ENCODE data around the gene TLR6. TPM values are rescaled to one million over a fixed set of nuclear protein-coding genes. Genes with fewer than 3 reads are reported as not detected.

Gene TLR6
- total and polyA plus RNA-seq, 2 of the 8 experiments (the other 6 are each of a cell fraction or from before 2014, with no cell fraction given), result 0.02 to 0.09 TPM

GRCh38 chr4:38785041-38785790 is 71.4 kb downstream of the TLR6 start:
- Histone ChIP-seq H3K18ac (ENCODE audit: extremely low read depth, low read length) (no peak overlapping the region), H3K79me2 (ENCODE audit: control insufficient read depth in 1 of 2, insufficient read depth in 2 of 2, low read length in 2 of 2) (no peaks in the 10 kb centered on the region), H3K9ac (replicated peaks in 1 of 4; ENCODE audit: extremely low read depth in 1 of 4, low read depth in 3 of 4, low read length in 3 of 4) (no peak overlapping the region), H2BK120ac (replicated peaks; ENCODE audit: low read depth, low read length) (no peak overlapping the region), H3K27me3 (replicated peaks in 1 of 4; ENCODE audit: control insufficient read depth in 3 of 4, extremely low read depth in 1 of 4, insufficient read depth in 3 of 4, low read length in 3 of 4) (no peaks in the 10 kb centered on the region), H3K79me1 (ENCODE audit: low read depth, low read length) (no peaks in the 10 kb centered on the region), H3K27ac (ENCODE audit: low read depth, low read length) (no peak overlapping the region), H4K5ac (ENCODE audit: insufficient read length, low read depth, low read length) (no peak overlapping the region), H2BK12ac (ENCODE audit: low read depth, low read length) (no peak overlapping the region), H3K4me1 (replicated peaks in 1 of 4; ENCODE audit: control insufficient read depth in 3 of 4, insufficient read depth in 4 of 4, low read length in 3 of 4) (no peaks in the 10 kb centered on the region), H4K91ac (replicated peaks; ENCODE audit: insufficient read length, low read length) (no peak overlapping the region), H3K4ac (replicated peaks; ENCODE audit: insufficient read length, low read depth, low read length) (no peak overlapping the region), H3K9me3 (ENCODE audit: insufficient read depth in 2 of 2, low read depth in 1 of 2, low read length in 1 of 2) (no peaks in the 10 kb centered on the region), H2BK5ac (ENCODE audit: low read depth, low read length) (no peak overlapping the region), H3K4me2 (ENCODE audit: insufficient read depth in 1 of 2, low read depth in 2 of 2, low read length in 2 of 2) (no peak overlapping the region), H3K56ac (replicated peaks; ENCODE audit: insufficient read length, low read depth, low read length) (no peak overlapping the region), H4K8ac (ENCODE audit: extremely low read depth, insufficient read depth, low read length) (no peak overlapping the region), H3K4me3 (ENCODE audit: extremely low read depth in 1 of 4, insufficient read depth in 2 of 4, low read depth in 3 of 4, low read length in 4 of 4) (no peak overlapping the region), H3K23me2 (ENCODE audit: low read depth, low read length) (peaks cover 2% of the 10 kb centered on the region; the same call in 1 of the 2 replicates), H3K23ac (ENCODE audit: insufficient read length) (no peak overlapping the region), H3K36me3 (ENCODE audit: control insufficient read depth in 2 of 4, insufficient read depth in 4 of 4, low read length in 3 of 4) (no peaks in the 10 kb centered on the region), H2AK5ac (ENCODE audit: low read depth, low read length) (no peak overlapping the region), H2BK20ac (ENCODE audit: low read length) (no peak overlapping the region), H4K20me1 (replicated peaks in 1 of 2; ENCODE audit: control insufficient read depth in 1 of 2, insufficient read depth in 2 of 2, low read length in 2 of 2) (peaks cover 0 to 2% of the 10 kb centered on the region in 2 experiments), H2BK15ac (ENCODE audit: low read length) (no peak overlapping the region), H2AFZ (ENCODE audit: low read length) (no peak overlapping the region), H3K14ac (ENCODE audit: insufficient read length) (no peak overlapping the region)
- no peak for DNase-seq (ENCODE audit: low read depth in 1 of 2, low spot score in 2 of 2)
- WGBS, 2 experiments (ENCODE audit: extremely low coverage in 1 of 2, insufficient coverage in 1 of 2, insufficient read length in 1 of 2, insufficient replicate concordance in 2 of 2, low coverage in 1 of 2, low lambda C conversion rate in 2 of 2, missing lambda C conversion rate in 1 of 2), result 83% methylated on average over 6 of the region's 6 CpGs; no CpG with 5 or more reads in 1 of the 2 experiments
- CTCF ChIA-PET (ENCODE audit: partially characterized antibody), result interaction anchor here (0.9 to 8.5 kb wide), 6 partner anchors 15 to 108 kb away, joined by 3 to 136 read pairs (median 4); no protein-coding TSS in a partner anchor
- POLR2A ChIA-PET (ENCODE audit: partially characterized antibody), result no interaction called here
- no peak for TF ChIP-seq ZNF274 (IDR thresholded peaks at IDR 0.05; ENCODE audit: borderline replicate concordance, extremely low read depth, low read length)
- no peak for TF ChIP-seq CREB1 (IDR thresholded peaks at IDR 0.05)
- no peak for TF ChIP-seq KDM4A (IDR thresholded peaks at IDR 0.05; ENCODE audit: low read depth, low read length, severe bottlenecking)
- no peak for TF ChIP-seq POLR2AphosphoS5 (IDR thresholded peaks at IDR 0.05; ENCODE audit: low read depth, low read length)
- TF ChIP-seq NANOG (IDR thresholded peaks at IDR 0.05; ENCODE audit: insufficient read depth, low read depth, low read length, poor library complexity, severe bottlenecking), result no peak
- TF ChIP-seq TAF1 (IDR thresholded peaks at IDR 0.05; ENCODE audit: low read depth, low read length), result no peak
- no peak for TF ChIP-seq YY1 (IDR thresholded peaks at IDR 0.05; ENCODE audit: low read depth, low read length)
- TF ChIP-seq SUZ12 (IDR thresholded peaks at IDR 0.05; ENCODE audit: low read length), result no peak
- no peak for TF ChIP-seq E2F6 (IDR thresholded peaks at IDR 0.05)
- no peak for TF ChIP-seq FOSL1 (IDR thresholded peaks at IDR 0.05; ENCODE audit: insufficient read depth, low read depth, low read length)
- no peak for TF ChIP-seq GABPA (IDR thresholded peaks at IDR 0.05; ENCODE audit: borderline replicate concordance, insufficient read depth, low read length)
- TF ChIP-seq CBX8 (IDR thresholded peaks at IDR 0.05; ENCODE audit: borderline replicate concordance, low read depth, low read length), result no peak
- no peak for FAIRE-seq
